ENCODE data around the gene MMP23B.
"Not testable (repeated sequence)": the region's sequence is repeated elsewhere in the genome, so short reads cannot be mapped to it uniquely, and the experiment has no call there.

Gene MMP23B

GRCh38 chr1:1633409-1633808 lies 1.4 kb downstream of the MMP23B start:
- not testable (repeated sequence) for DNase-seq; H3K4me3 ChIP-seq (ENCODE audit: insufficient read depth, low read depth, low read length, poor library complexity, severe bottlenecking); H3K36me3 ChIP-seq (ENCODE audit: control insufficient read depth, insufficient read depth, low read length); H3K27me3 ChIP-seq (replicated peaks; ENCODE audit: control insufficient read depth, insufficient read depth, low read length, poor library complexity, severe bottlenecking); H3K9me3 ChIP-seq (ENCODE audit: control insufficient read depth, low read length); H3K27ac ChIP-seq (ENCODE audit: insufficient read depth, low read length, poor library complexity, severe bottlenecking)
- H3K4me1 ChIP-seq (ENCODE audit: control insufficient read depth, insufficient read depth, low read length, poor library complexity, severe bottlenecking), result peaks cover 30% of the 10 kb centered on the region

DNA sequence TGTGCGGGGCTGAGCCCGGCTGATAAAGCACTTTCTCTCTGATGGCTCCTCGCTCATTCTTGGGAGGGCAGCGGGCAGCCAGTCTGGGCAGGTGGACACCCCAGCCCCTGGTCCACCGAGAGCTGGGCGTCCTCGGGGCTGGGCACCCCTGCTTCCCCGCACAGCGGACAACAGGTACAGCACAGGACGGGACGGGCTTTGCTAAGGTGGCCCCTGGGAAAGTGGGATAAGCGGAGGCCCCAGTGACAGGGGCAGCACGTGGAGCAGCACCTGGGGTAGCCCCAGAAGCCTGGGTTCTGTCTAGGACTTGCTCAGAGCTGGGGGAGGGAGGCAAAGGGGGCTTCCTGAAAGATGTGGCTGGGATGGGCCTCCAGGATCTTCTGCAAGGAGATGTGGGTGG lies 2.6 kb downstream of the MMP23B start:
- not testable (repeated sequence) for H3K9me3 ChIP-seq (ENCODE audit: control insufficient read depth, low read length); H3K27ac ChIP-seq (ENCODE audit: insufficient read depth, low read length, poor library complexity, severe bottlenecking); H3K27me3 ChIP-seq (replicated peaks; ENCODE audit: control insufficient read depth, insufficient read depth, low read length, poor library complexity, severe bottlenecking); DNase-seq; H3K36me3 ChIP-seq (ENCODE audit: control insufficient read depth, insufficient read depth, low read length); H3K4me3 ChIP-seq (ENCODE audit: insufficient read depth, low read depth, low read length, poor library complexity, severe bottlenecking)
- H3K4me1 ChIP-seq (ENCODE audit: control insufficient read depth, insufficient read depth, low read length, poor library complexity, severe bottlenecking), result peaks cover 22% of the 10 kb centered on the region

- H3K4me1 ChIP-seq (ENCODE audit: control insufficient read depth, insufficient read depth, low read length, poor library complexity, severe bottlenecking); H3K9me3 ChIP-seq (ENCODE audit: control insufficient read depth, low read length); H3K27ac ChIP-seq (ENCODE audit: insufficient read depth, low read length, poor library complexity, severe bottlenecking); H3K27me3 ChIP-seq (replicated peaks; ENCODE audit: control insufficient read depth, insufficient read depth, low read length, poor library complexity, severe bottlenecking); H3K4me3 ChIP-seq (ENCODE audit: insufficient read depth, low read depth, low read length, poor library complexity, severe bottlenecking); DNase-seq; H3K36me3 ChIP-seq (ENCODE audit: control insufficient read depth, insufficient read depth, low read length): not testable (repeated sequence)
Measured at GRCh38 chr1:1636621-1637478, 4.9 kb downstream of the MMP23B start.

DNA sequence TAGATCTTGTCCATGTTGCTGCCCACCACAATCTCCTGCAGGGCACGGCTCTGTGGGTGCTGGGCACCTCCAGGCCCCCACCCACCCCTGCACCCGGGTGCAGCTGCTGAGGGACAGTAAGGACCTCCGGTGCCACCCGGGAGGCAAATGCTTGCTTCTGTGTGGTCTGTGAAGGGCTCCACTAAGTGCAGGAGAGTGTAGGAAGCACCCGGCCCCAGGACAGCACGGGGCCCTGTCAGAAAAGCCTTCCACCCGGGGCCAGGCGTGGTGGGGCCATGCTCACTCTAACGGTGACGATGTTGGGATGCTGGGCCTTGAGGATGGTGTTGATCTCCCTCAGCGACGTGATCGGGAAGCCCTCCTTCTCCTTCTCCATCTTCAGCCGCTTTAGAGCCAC lies 5.5 kb downstream of the MMP23B start:
- H3K9me3 ChIP-seq (ENCODE audit: control insufficient read depth, low read length); H3K27ac ChIP-seq (ENCODE audit: insufficient read depth, low read length, poor library complexity, severe bottlenecking); H3K4me3 ChIP-seq (ENCODE audit: insufficient read depth, low read depth, low read length, poor library complexity, severe bottlenecking); H3K27me3 ChIP-seq (replicated peaks; ENCODE audit: control insufficient read depth, insufficient read depth, low read length, poor library complexity, severe bottlenecking); DNase-seq; H3K36me3 ChIP-seq (ENCODE audit: control insufficient read depth, insufficient read depth, low read length); H3K4me1 ChIP-seq (ENCODE audit: control insufficient read depth, insufficient read depth, low read length, poor library complexity, severe bottlenecking): not testable (repeated sequence)

DNA sequence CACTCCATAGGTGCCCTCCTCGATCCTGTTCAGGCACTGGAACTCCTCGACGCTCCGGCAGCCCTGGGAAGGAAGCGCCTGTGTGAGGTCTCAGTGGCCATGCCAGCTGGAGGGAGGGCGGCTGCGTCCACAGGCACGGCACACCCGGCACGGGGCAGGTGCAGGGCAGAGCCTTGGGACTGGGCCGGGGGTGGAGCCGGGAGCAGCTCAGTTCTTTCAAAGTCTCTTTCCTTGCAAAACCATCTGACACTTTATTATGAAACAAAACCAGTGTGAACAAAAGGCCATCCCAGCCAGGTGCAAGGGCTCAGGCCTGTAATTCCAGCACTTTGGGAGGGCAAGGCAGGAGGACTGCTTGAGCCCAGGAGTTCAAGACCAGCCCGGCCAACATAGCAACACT lies 6.6 kb downstream of the MMP23B start:
- not testable (repeated sequence) for H3K4me1 ChIP-seq (ENCODE audit: control insufficient read depth, insufficient read depth, low read length, poor library complexity, severe bottlenecking); DNase-seq; H3K27ac ChIP-seq (ENCODE audit: insufficient read depth, low read length, poor library complexity, severe bottlenecking); H3K27me3 ChIP-seq (replicated peaks; ENCODE audit: control insufficient read depth, insufficient read depth, low read length, poor library complexity, severe bottlenecking); H3K4me3 ChIP-seq (ENCODE audit: insufficient read depth, low read depth, low read length, poor library complexity, severe bottlenecking); H3K9me3 ChIP-seq (ENCODE audit: control insufficient read depth, low read length); H3K36me3 ChIP-seq (ENCODE audit: control insufficient read depth, insufficient read depth, low read length)

- not testable (repeated sequence) for H3K4me1 ChIP-seq (ENCODE audit: control insufficient read depth, insufficient read depth, low read length, poor library complexity, severe bottlenecking); H3K9me3 ChIP-seq (ENCODE audit: control insufficient read depth, low read length); H3K27me3 ChIP-seq (replicated peaks; ENCODE audit: control insufficient read depth, insufficient read depth, low read length, poor library complexity, severe bottlenecking); DNase-seq; H3K36me3 ChIP-seq (ENCODE audit: control insufficient read depth, insufficient read depth, low read length); H3K27ac ChIP-seq (ENCODE audit: insufficient read depth, low read length, poor library complexity, severe bottlenecking); H3K4me3 ChIP-seq (ENCODE audit: insufficient read depth, low read depth, low read length, poor library complexity, severe bottlenecking)
Measured at GRCh38 chr1:1639368-1639767, 7.4 kb downstream of the MMP23B start.

DNA sequence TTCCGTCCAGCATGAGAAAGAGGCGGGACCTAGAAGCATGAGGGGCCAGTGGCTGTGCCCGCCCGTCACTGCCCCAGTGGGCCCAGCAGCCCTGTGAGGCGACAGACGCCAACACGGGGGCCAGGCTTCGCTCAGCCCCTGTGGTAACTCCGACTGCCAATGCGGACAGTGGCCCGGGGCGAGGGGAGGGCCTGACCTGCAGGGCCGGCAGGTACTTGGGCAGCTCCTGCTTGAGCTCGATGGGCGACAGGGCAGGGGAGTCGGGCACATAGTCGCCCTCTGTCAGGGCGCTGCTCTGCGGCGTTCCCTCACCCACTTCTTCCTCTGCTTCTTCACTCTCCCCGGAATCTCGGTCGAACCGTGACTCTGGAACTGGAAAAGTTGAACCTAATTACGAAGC lies 8.1 kb downstream of the MMP23B start:
- not testable (repeated sequence) for H3K4me1 ChIP-seq (ENCODE audit: control insufficient read depth, insufficient read depth, low read length, poor library complexity, severe bottlenecking); H3K36me3 ChIP-seq (ENCODE audit: control insufficient read depth, insufficient read depth, low read length); H3K27ac ChIP-seq (ENCODE audit: insufficient read depth, low read length, poor library complexity, severe bottlenecking); H3K9me3 ChIP-seq (ENCODE audit: control insufficient read depth, low read length); DNase-seq; H3K4me3 ChIP-seq (ENCODE audit: insufficient read depth, low read depth, low read length, poor library complexity, severe bottlenecking); H3K27me3 ChIP-seq (replicated peaks; ENCODE audit: control insufficient read depth, insufficient read depth, low read length, poor library complexity, severe bottlenecking)

DNA sequence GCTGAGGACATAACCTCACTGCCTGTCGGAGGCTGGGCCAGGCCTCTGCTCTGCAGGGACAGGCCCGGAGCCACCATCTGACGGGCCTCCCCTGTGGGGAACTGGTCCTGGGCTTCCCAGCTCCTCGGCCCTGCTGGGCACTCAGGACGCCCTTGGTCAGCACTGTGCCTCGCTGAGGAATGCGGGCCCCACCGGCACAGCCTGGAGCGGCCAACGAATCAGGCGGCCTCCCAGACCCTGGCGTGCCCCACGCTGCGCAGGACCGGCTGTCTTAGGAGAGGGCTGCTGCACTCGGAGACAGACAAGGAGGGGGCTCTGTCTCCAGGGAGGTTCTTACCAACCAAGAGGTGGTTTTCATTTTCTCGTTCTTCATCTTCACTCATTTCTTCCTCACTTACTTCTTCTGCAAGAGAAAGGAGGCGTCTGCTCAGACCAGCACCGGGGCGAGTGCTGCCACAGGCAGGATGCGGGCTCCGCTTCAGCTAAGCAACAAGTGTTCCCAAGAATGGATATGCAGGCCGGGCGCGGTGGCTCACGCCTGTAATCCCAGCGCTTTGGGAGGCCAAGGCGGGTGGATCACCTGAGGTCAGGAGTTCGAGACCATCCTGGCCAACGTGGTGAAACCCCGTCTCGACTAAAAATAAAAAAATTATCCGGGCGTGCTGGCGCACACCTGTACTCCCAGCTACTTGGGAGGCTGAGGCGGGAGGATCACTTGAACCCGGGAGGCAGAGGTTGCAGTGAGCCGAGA lies 8.9 kb downstream of the MMP23B start:
- not testable (repeated sequence) for H3K27me3 ChIP-seq (replicated peaks; ENCODE audit: control insufficient read depth, insufficient read depth, low read length, poor library complexity, severe bottlenecking); DNase-seq; H3K36me3 ChIP-seq (ENCODE audit: control insufficient read depth, insufficient read depth, low read length); H3K4me3 ChIP-seq (ENCODE audit: insufficient read depth, low read depth, low read length, poor library complexity, severe bottlenecking); H3K4me1 ChIP-seq (ENCODE audit: control insufficient read depth, insufficient read depth, low read length, poor library complexity, severe bottlenecking); H3K9me3 ChIP-seq (ENCODE audit: control insufficient read depth, low read length); H3K27ac ChIP-seq (ENCODE audit: insufficient read depth, low read length, poor library complexity, severe bottlenecking)

- H3K4me3 ChIP-seq (ENCODE audit: insufficient read depth, low read depth, low read length, poor library complexity, severe bottlenecking); H3K4me1 ChIP-seq (ENCODE audit: control insufficient read depth, insufficient read depth, low read length, poor library complexity, severe bottlenecking): not testable (repeated sequence)
- H3K36me3 ChIP-seq (ENCODE audit: control insufficient read depth, insufficient read depth, low read length), result peaks cover 21% of the 10 kb centered on the region
Measured at GRCh38 chr1:1646326-1646725, 14.4 kb downstream of the MMP23B start.

GRCh38 chr1:1647567-1648241 lies 15.7 kb downstream of the MMP23B start:
- not testable (repeated sequence) for DNase-seq; H3K9me3 ChIP-seq (ENCODE audit: control insufficient read depth, low read length); H3K27ac ChIP-seq (ENCODE audit: insufficient read depth, low read length, poor library complexity, severe bottlenecking); H3K4me3 ChIP-seq (ENCODE audit: insufficient read depth, low read depth, low read length, poor library complexity, severe bottlenecking); H3K27me3 ChIP-seq (replicated peaks; ENCODE audit: control insufficient read depth, insufficient read depth, low read length, poor library complexity, severe bottlenecking); H3K4me1 ChIP-seq (ENCODE audit: control insufficient read depth, insufficient read depth, low read length, poor library complexity, severe bottlenecking)
- H3K36me3 ChIP-seq (ENCODE audit: control insufficient read depth, insufficient read depth, low read length), result peaks cover 28% of the 10 kb centered on the region

More at GRCh38 chr1:1646326-1646725, 14.4 kb downstream of the MMP23B start:
- not testable (repeated sequence) for H3K27ac ChIP-seq (ENCODE audit: insufficient read depth, low read length, poor library complexity, severe bottlenecking); H3K27me3 ChIP-seq (replicated peaks; ENCODE audit: control insufficient read depth, insufficient read depth, low read length, poor library complexity, severe bottlenecking); DNase-seq; H3K9me3 ChIP-seq (ENCODE audit: control insufficient read depth, low read length)
